Endothelial cell of umbilical vein (primary cell): ENCODE measurements around the gene RAB6B. TPM values are rescaled to one million over a fixed set of nuclear protein-coding genes. Genes with fewer than 3 reads are reported as not detected.

Experiments
- BruUV-seq: library from RNA; stranded (reverse); fragments of 400-500 nt; replicated peaks from 2 replicates; lab custom pipeline; 2021; lab: Mats Ljungman, UMichigan
- CTCF ChIA-PET: fragments of 300-600, 350-600 bp; sonication (Branson Sonifier 250); formaldehyde crosslinking; loops from one replicate; lab custom pipeline; 2021; ENCODE audit warnings: antibody characterized with exemption, inconsistent platforms; lab: Charles Lee
- POLR2A ChIA-PET: fragments of 300-600, 350-600 bp; sonication (Branson Sonifier 250); formaldehyde crosslinking; loops from one replicate; lab custom pipeline; 2021; ENCODE audit warnings: antibody characterized with exemption, inconsistent platforms; lab: Charles Lee
- DNase-seq: peaks from one replicate; pipeline ENCODE4 v3.0.0-alpha.2; 2011; ENCODE audit warnings: low read depth, low spot score
- FAIRE-seq: peaks from 2 replicates; lab custom pipeline; 2011; peaks lifted over from hg19 to GRCh38; lab: Jason Lieb, UNC
- H2AFZ ChIP-seq: 2 replicates; pipeline ENCODE4 v1.6.0; 2012; ENCODE audit warnings: low read depth, low read length, control low read depth, inconsistent platforms
- H3K27ac ChIP-seq: 2 replicates; pipeline ENCODE4 v1.5.1; 2011; ENCODE audit warnings: low read depth, mild to moderate bottlenecking, control low read depth, low read length, moderate library complexity; ENCODE audit not compliant: insufficient read depth
- H3K27me3 ChIP-seq, 2 experiments: 2 replicates each; pipeline versions ENCODE4 v1.6.0 to v1.6.1; 2011; ENCODE audit warnings: low read length in 2 of 2, mixed read lengths in 1 of 2; ENCODE audit not compliant: control insufficient read depth in 2 of 2, insufficient read depth in 2 of 2
- H3K36me3 ChIP-seq, 2 experiments: 2 replicates in 1 of 2; 3 replicates in 1 of 2; pipeline ENCODE4 v1.5.1; 2011; ENCODE audit warnings: low read length in 2 of 2, mild to moderate bottlenecking in 1 of 2, moderate library complexity in 1 of 2; ENCODE audit not compliant: control insufficient read depth in 2 of 2, insufficient read depth in 2 of 2; ENCODE audit errors: extremely low read depth in 1 of 2
- H3K4me1 ChIP-seq: 3 replicates; pipeline ENCODE4 v1.5.1; 2011; ENCODE audit warnings: mild to moderate bottlenecking, low read length; ENCODE audit not compliant: control insufficient read depth, insufficient read depth; ENCODE audit errors: extremely low read depth
- H3K4me2 ChIP-seq: 2 replicates; pipeline ENCODE4 v1.6.1; 2011; ENCODE audit warnings: low read length, control low read depth, mixed read lengths; ENCODE audit not compliant: insufficient read depth
- H3K4me3 ChIP-seq, 3 experiments: fragments of 200-600 bp in 1 of 3; sonication (generic), shearing (Covaris generic) in 1 of 3; replicated peaks in 1 of 3; 2 replicates each; pipeline ENCODE4 v1.5.1; 2011 to 2016; ENCODE audit warnings: control low read depth in 3 of 3, low read length in 3 of 3, mild to moderate bottlenecking in 2 of 3, inconsistent platforms in 1 of 3, low read depth in 1 of 3, moderate library complexity in 1 of 3; ENCODE audit not compliant: insufficient read depth in 1 of 3
- H3K79me2 ChIP-seq: 2 replicates; pipeline ENCODE4 v1.6.0; 2012; ENCODE audit warnings: low read length, inconsistent platforms; ENCODE audit not compliant: control insufficient read depth, insufficient read depth
- H3K9ac ChIP-seq: replicated peaks from 2 replicates; pipeline ENCODE3; 2011; ENCODE audit warnings: low read length, control low read depth; ENCODE audit not compliant: insufficient read depth; ENCODE audit errors: extremely low read depth
- H3K9me1 ChIP-seq: replicated peaks from 3 replicates; pipeline ENCODE4 v1.6.0; 2011; ENCODE audit warnings: mild to moderate bottlenecking, low read length; ENCODE audit not compliant: control insufficient read depth, insufficient read depth; ENCODE audit errors: extremely low read depth
- H3K9me3 ChIP-seq: replicated peaks from 2 replicates; pipeline ENCODE4 v1.5.1; 2012; ENCODE audit warnings: low read length, inconsistent platforms; ENCODE audit not compliant: control insufficient read depth, insufficient read depth
- H4K20me1 ChIP-seq: replicated peaks from 2 replicates; pipeline ENCODE3; 2011; ENCODE audit warnings: mild to moderate bottlenecking, low read length; ENCODE audit not compliant: control insufficient read depth, insufficient read depth; ENCODE audit errors: extremely low read depth
- CTCF ChIP-seq, 2 donors: IDR thresholded peaks; 1 replicate in 1 of 2; 2 replicates in 1 of 2; pipeline ENCODE4 v1.5.1; 2011; ENCODE audit warnings: low read length in 2 of 2, mild to moderate bottlenecking in 2 of 2, moderate library complexity in 2 of 2, control low read depth in 1 of 2, inconsistent platforms in 1 of 2, low read depth in 1 of 2; ENCODE audit not compliant: insufficient read depth in 1 of 2; ENCODE audit errors: extremely low read depth in 1 of 2
- EZH2 ChIP-seq: IDR thresholded peaks from 2 replicates; pipeline ENCODE4 v1.6.1; 2012; ENCODE audit warnings: borderline replicate concordance, low read depth, mild to moderate bottlenecking, moderate library complexity, low read length, inconsistent platforms; ENCODE audit not compliant: severe bottlenecking
- FOS ChIP-seq: IDR thresholded peaks from 2 replicates; pipeline ENCODE4 v1.6.1; 2011; ENCODE audit warnings: mild to moderate bottlenecking, low read length, moderate library complexity, borderline replicate concordance; ENCODE audit not compliant: insufficient read depth
- GATA2 ChIP-seq: IDR thresholded peaks from 2 replicates; pipeline ENCODE4 v1.7.0; 2011; ENCODE audit warnings: low read depth, mild to moderate bottlenecking, moderate library complexity, mixed read lengths, low read length; ENCODE audit not compliant: insufficient read length, insufficient read depth
- JUN ChIP-seq: IDR thresholded peaks from 2 replicates; pipeline ENCODE4 v1.6.1; 2011; ENCODE audit warnings: borderline replicate concordance, low read depth; ENCODE audit not compliant: insufficient read length, insufficient read depth
- MAX ChIP-seq: IDR thresholded peaks from 2 replicates; pipeline ENCODE4 v1.6.1; 2011; ENCODE audit not compliant: insufficient read depth, insufficient read length
- MYC ChIP-seq: IDR thresholded peaks from one replicate; pipeline ENCODE4 v1.6.1; 2011; ENCODE audit warnings: mild to moderate bottlenecking, low read depth, low read length
- POLR2A ChIP-seq: IDR thresholded peaks from 2 replicates; pipeline ENCODE4 v1.6.1; 2012; ENCODE audit warnings: low read depth, mild to moderate bottlenecking, control low read depth, low read length
- POLR2AphosphoS5 ChIP-seq: IDR thresholded peaks from 2 replicates; pipeline ENCODE4 v1.6.1; 2012; ENCODE audit warnings: low read depth, mild to moderate bottlenecking, control low read depth, low read length, moderate library complexity; ENCODE audit not compliant: insufficient read depth
- dilution Hi-C: fragments of 300-500 bp; cut with MboI; formaldehyde crosslinking; loops from one replicate; pipeline ENCODE4 v1.15.0; 2019; ENCODE audit warnings: low sequenced_read_pairs; ENCODE audit not compliant: extremely low pct_ligation_motif_present
- intact Hi-C: fragments of 100-400 bp; cut with micrococcal nuclease; formaldehyde crosslinking; loops from one replicate; pipeline ENCODE4 v1.10.0; 2022
- polyA plus RNA-seq, 4 experiments: library from polyadenylated mRNA; depleted of rRNA in 3 of 4; stranded (reverse) in 3 of 4; unstranded in 1 of 4; fragments of >200 nt; gene quantifications; 2 replicates each; pipeline versions ENCODE4 v1.2.1 to v1.2.3, GENCODE V29; 2011 to 2012; ENCODE audit warnings: missing spikeins in 1 of 4
- total RNA-seq: library from RNA; stranded (reverse); gene quantifications from 2 replicates; pipeline ENCODE4 v1.2.3, GENCODE V29; 2021

The RAB6B gene
- total and polyA plus RNA-seq, 2 donors (not counting 3 experiments of a cell fraction or from before 2014, with no cell fraction given), result 1.7 to 6.7 TPM

- ChIA-PET POLR2A (no interaction called here), CTCF (no interaction called here)
- Histone ChIP-seq H3K9ac (no peak overlapping the region), H3K9me1 (no peaks in the 10 kb centered on the region), H3K36me3 (no peaks in the 10 kb centered on the region), H4K20me1 (no peaks in the 10 kb centered on the region), H3K4me1 (no peaks in the 10 kb centered on the region), H3K27me3 (no peaks in the 10 kb centered on the region), H3K9me3 (no peaks in the 10 kb centered on the region), H2AFZ (no peak overlapping the region), H3K4me2 (no peak overlapping the region), H3K79me2 (no peaks in the 10 kb centered on the region), H3K27ac (no peak overlapping the region), H3K4me3 (no peak overlapping the region)
- FAIRE-seq (no peak), DNase-seq (no peak)
- intact Hi-C loops, result no loop called here
- BruUV-seq, result no TSS peak
- dilution Hi-C loops, result no loop called here
- TF ChIP-seq MYC, result no peak
- no peak for TF ChIP-seq JUN
- no peak for TF ChIP-seq POLR2A
- TF ChIP-seq EZH2, result no peak
Observed at GRCh38 chr3:133835418-133835743, 60.3 kb downstream of the RAB6B start.

GRCh38 chr3:133834621-133835417 is 60.9 kb downstream of the RAB6B start:
- no peaks in the 10 kb centered on the region for H4K20me1 ChIP-seq
- H3K9me1 ChIP-seq, result no peaks in the 10 kb centered on the region
- no peaks in the 10 kb centered on the region for H3K36me3 ChIP-seq
- H3K79me2 ChIP-seq, result no peaks in the 10 kb centered on the region
- no peak overlapping the region for H3K4me2 ChIP-seq
- intact Hi-C loops (no loop called here), dilution Hi-C loops (no loop called here)
- H3K27ac ChIP-seq, result no peak overlapping the region
- CTCF ChIA-PET, result no interaction called here
- TF ChIP-seq CTCF (IDR thresholded peaks at IDR 0.05; ENCODE audit: extremely low read depth in 1 of 2, insufficient read depth in 1 of 2, low read depth in 1 of 2, low read length in 2 of 2), result no peak
- TF ChIP-seq POLR2A, result no peak
- no peak for TF ChIP-seq GATA2
- no peak for TF ChIP-seq FOS
- no peak for TF ChIP-seq POLR2AphosphoS5
- TF ChIP-seq EZH2, result no peak
- no peak for TF ChIP-seq JUN
- TF ChIP-seq MAX, result no peak
- no peak for TF ChIP-seq MYC
- H3K9me3 ChIP-seq, result no peaks in the 10 kb centered on the region
- H3K27me3 ChIP-seq, result no peaks in the 10 kb centered on the region
- H2AFZ ChIP-seq, result no peak overlapping the region
- no peaks in the 10 kb centered on the region for H3K4me1 ChIP-seq
- no TSS peak for BruUV-seq
- POLR2A ChIA-PET, result no interaction called here
- FAIRE-seq, result no peak
- no peak for DNase-seq
- no peak overlapping the region for H3K9ac ChIP-seq
- no peak overlapping the region for H3K4me3 ChIP-seq
